Measurements from ENCODE around the gene MAPKAPK2.

DNA sequence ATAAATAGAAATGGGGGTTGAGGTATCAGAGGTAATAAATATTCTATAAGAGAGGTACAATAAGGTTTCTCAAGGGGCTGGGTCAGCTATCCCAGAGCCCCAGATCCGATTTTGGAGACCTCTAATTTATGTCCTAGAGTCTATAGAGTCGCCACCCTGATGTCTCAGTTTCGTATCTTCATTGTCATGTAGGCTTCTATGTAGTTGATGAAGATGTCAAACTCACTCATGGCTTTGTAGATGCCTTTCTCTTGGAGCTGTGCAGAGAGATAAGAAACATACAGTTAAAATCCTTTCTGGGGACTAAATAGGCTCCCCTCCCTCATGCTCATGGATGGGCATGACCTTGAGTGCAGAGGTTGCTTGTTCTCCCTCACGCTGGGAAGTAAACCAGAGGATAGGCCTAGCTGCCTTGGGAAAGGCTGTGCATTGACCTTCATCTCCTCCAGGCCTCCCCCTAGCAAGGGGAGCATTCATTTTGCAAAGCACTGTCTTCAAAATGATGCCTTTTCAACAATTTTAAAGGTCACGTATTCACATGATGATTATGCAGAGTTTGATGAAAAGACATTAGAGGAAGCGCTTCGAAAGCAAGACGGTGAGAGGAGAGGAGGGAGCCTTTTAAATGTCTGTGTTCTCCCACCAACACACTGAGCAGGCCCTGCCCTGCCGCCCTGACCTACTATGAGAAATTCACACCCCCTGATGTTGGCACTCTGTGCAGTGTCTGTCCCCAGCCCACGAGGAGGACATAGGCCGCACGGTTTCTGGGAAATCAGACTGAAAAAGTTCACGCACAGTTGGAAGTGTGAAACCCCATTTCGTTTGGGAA is 84.0 kb downstream of the MAPKAPK2 start:
- no peak for TF ChIP-seq POLR2A (IDR thresholded peaks at IDR 0.05; ENCODE audit: low read length)
- no peak for TF ChIP-seq GATA1 (IDR thresholded peaks at IDR 0.05; ENCODE audit: low read depth, low read length)
